GM21528 (cell line): ENCODE data around the gene RNASEH2B.

Experiments used
- ATAC-seq: cut with Tn5 transposase; IDR thresholded peaks from one replicate; pipeline ENCODE4 v1.9.1; 2021; ENCODE audit warnings: mild to moderate bottlenecking, moderate library complexity; ENCODE audit not compliant: unreplicated experiment, low FRiP score

Gene RNASEH2B, protein sequence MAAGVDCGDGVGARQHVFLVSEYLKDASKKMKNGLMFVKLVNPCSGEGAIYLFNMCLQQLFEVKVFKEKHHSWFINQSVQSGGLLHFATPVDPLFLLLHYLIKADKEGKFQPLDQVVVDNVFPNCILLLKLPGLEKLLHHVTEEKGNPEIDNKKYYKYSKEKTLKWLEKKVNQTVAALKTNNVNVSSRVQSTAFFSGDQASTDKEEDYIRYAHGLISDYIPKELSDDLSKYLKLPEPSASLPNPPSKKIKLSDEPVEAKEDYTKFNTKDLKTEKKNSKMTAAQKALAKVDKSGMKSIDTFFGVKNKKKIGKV

GRCh38 chr13:50909605-50910484 lies at the start of gene RNASEH2B:
Gene RNASEH2B (plus strand): TSS chr13:50909791. CDS start chr13:50910077, 286 bp downstream.
- ATAC-seq, result peak; percentile 71

DNA sequence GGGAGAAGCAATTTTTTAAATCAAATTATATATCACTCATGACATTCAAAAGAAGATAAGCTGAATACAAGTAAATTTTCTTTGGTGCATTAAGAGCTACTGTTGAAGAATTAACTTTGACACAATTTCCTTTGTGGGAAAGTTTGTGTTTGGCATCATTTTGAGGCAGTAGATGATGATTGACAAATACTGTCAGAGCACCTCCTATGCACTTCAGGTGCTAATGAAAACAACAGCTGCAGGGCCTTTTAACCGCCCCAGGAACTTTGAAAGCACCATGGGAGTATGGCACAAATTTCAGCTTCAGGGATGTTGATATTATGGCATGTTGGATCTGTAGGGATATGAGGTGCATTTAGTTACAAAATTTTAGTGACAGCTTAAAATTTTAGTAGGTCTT lies 45.1 kb upstream of the RNASEH2B start:
- no peak for ATAC-seq

DNA sequence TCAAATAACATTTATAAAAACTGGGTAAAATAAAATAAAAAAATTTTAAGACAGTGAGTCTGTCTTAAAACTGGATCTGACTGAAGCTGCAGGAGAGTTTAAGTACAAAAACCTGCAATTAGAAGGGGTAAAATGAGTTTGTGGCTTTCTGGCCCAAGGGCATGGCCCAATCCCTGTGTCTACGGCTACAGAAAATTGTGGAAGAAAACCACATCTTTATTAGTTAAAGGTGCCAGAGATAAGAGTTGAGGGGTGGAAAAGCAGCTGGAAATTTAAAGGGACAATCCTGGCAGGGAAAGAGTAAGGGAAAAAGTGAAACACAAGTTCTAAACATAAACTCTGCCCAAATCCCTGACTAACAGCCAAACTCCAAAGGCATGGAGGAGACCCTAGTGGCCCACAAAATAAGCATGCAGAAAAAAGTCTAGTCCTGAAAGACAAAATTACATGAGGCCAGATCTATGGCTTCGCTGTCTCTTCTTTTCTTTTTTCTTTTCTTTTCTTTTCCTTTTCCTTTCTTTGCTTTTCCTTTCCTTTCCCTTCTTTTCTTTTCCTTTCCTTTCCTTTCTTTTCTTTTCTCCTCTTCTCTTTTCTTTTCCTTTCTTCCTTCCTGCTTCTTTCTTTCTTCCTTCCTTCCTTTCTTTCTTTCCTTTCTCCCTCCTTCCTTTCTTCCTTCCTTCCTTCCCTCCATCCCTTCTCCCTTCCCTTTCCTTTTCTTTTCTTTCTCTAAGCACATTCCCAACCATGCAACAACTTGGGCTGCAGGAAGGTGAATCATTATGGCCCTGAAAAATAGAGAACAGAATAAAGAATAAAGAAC lies 42.6 kb upstream of the RNASEH2B start:
- no peak for ATAC-seq

DNA sequence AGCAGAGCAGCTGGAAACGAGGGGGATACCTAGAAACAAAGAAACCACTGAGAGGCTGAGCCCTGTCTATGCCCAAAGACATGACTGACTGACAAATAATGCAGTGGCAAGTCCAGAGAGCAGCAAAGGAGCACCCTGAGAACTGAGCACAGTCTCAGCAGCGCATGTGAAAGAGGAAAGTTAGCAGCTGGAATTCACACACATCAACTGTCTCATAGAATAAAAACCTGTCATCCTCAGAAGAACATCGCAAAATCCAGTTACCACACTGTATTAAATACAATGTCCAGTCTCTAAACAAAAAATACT lies 42.0 kb upstream of the RNASEH2B start:
- no peak for ATAC-seq

- no peak for ATAC-seq
Measured at GRCh38 chr13:50871405-50871804, 38.2 kb upstream of the RNASEH2B start.

GRCh38 chr13:50873467-50873866 lies 36.1 kb upstream of the RNASEH2B start:
- ATAC-seq, result no peak

GRCh38 chr13:50873991-50874390 lies 35.6 kb upstream of the RNASEH2B start:
- no peak for ATAC-seq

- no peak for ATAC-seq
Measured at GRCh38 chr13:50882816-50883435, 26.7 kb upstream of the RNASEH2B start.

GRCh38 chr13:50883728-50884127 lies 25.9 kb upstream of the RNASEH2B start:
- no peak for ATAC-seq

- ATAC-seq, result no peak
Measured at GRCh38 chr13:50884265-50884664, 25.3 kb upstream of the RNASEH2B start.

- ATAC-seq, result no peak
Measured at GRCh38 chr13:50887151-50887550, 22.4 kb upstream of the RNASEH2B start.

DNA sequence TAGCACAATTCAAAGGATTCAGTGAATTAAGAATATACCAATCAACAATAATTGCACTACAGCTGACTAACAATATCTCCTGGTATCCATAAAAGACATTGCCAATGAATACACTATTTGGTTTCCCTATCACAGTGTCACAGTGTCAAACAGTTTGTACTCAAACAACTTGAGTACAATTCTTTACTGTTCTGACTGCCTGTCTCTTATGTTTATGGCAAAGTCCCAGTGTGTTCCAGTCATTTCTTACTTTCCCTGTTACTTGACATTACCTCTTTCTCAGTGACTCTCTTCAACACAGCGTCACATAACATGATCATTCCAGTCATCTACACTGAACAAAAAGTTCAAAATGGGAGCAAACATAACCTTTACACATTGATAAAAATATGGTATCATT lies 21.2 kb upstream of the RNASEH2B start:
- ATAC-seq, result no peak

- ATAC-seq, result no peak
Measured at GRCh38 chr13:50889317-50889716, 20.3 kb upstream of the RNASEH2B start.

- no peak for ATAC-seq
Measured at GRCh38 chr13:50891206-50891605, 18.4 kb upstream of the RNASEH2B start.

DNA sequence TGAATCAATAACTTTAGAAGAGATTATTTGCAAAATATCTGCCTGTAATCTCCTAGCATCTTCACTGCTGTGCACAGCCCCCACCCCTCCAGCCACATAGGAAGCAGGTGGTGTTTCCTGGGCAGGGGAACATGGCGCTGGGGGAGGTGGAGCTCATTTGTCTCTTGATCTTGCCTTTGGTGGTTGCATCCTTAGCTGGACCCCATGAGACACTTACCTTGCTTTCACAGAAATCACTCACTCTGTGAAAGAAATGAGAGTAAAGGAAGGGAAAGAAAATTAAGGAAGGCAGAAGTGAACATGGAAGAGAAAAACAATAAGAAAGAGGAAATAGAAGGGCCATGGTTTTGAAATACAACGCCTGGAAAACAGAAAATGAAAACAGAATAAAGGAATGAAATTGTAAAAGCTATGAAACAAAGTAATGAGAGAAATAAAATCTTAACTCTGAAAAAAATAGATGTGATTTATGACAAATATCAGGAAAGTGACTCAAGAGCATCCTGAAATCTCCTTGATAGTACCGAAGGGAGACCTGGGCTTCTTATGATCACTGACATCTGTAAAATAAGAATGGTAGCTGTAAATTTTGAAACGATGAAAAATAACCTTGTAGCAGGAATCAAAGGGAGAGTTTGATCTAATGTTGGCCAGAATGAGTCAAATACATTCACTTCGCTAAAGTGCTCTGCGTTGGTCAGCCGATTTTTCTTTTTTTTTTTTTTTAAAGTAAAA lies 17.2 kb upstream of the RNASEH2B start:
- no peak for ATAC-seq

DNA sequence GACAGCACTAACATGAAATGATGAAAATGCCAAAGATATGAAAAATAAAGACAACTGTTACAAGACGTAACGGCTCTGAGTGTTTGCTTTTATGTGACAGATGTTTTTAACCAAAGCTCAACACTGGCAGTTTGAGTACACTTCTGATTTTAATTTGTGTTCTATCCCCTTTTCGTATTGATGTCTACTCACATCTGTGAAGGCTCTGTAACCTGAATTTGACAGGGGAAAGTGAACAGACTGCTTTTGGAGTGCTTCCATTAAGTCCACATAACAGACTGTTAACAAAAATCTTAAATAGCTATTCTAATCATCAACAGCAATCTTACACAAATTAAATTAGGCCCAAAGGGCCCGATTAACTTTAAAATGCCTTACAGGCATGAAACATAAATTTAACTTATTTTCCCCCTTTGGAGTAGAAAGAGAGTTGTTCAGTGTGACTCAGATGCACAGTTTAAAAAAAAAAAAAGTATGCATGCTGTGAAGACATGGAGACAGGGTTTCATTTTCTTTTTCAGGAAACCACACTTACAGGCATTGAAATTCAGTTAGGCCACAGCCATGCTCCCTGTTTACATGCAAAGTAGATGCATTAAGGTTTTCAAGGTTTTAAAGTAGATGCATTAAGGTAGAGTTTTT lies 16.3 kb upstream of the RNASEH2B start:
- peak; percentile 79 for ATAC-seq

DNA sequence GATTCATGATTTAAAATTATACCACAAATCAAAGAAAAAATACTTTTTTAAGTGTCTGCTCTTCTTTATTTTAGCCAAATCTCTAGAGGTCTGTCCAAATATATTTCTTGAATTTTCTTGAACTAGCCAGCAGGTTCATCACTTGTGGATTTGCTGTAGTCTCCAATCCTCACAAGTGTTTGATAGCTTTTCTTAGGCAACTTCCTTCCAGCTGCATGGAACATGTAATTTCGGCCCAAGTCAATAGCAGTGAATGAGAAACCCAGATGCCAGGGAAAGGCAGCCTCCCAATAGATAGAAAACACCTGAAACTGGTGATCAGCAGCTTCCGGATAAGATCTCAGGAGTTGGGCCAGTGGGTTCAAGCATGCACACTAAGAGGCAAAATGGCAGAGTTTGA lies 15.6 kb upstream of the RNASEH2B start:
- no peak for ATAC-seq

GRCh38 chr13:50894504-50894903 lies 15.1 kb upstream of the RNASEH2B start:
- no peak for ATAC-seq

GRCh38 chr13:50898338-50898737 lies 11.3 kb upstream of the RNASEH2B start:
- no peak for ATAC-seq
